ENCODE measurements around the gene ERICH3.

GRCh38 chr1:74637296-74637695, 36.3 kb downstream of the ERICH3 start:
- TF ChIP-seq CTCF (optimal IDR thresholded peaks at IDR 0.05 in 1 of 3, IDR thresholded peaks at IDR 0.05 in 1 of 3, conservative IDR thresholded peaks at IDR 0.05 in 1 of 3; ENCODE audit: extremely low read depth in 1 of 3, insufficient read depth in 2 of 3, low read length in 3 of 3) = no peak
- TF ChIP-seq EZH2 (IDR thresholded peaks at IDR 0.05; ENCODE audit: low read length) = no peak

All from keratinocyte (primary cell).